Measurements from ENCODE around the gene MRGPRX1.
"Not testable (repeated sequence)": the region's sequence is repeated elsewhere in the genome, so short reads cannot be mapped to it uniquely, and the experiment has no call there.

MRGPRX1 gene

DNA sequence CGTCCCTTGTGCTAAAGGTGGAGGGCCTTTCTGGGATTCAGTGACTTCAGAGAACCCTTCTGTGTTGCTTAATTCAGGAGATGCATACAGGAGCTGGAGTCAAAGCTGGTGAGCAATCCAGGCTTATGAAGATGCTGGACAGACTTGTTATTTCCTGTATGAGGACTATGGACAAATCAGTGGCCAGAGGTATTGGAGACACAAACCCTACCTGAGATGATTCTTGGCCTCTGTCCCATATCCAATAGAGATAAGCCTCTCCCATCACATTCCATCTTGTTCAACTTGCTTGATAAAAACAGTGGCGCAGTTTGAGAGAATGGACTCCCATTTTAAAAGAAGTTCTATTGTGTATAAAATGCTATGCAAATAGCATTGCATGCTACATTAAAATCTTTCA lies at the start of gene MRGPRX1:
MRGPRX1 (minus strand) TSS at position 101 of the 400 bp plus-strand sequence. CDS start 4,630 bp downstream, outside the sequence.
- DNase-seq (ENCODE audit: low spot score): no peak

DNA sequence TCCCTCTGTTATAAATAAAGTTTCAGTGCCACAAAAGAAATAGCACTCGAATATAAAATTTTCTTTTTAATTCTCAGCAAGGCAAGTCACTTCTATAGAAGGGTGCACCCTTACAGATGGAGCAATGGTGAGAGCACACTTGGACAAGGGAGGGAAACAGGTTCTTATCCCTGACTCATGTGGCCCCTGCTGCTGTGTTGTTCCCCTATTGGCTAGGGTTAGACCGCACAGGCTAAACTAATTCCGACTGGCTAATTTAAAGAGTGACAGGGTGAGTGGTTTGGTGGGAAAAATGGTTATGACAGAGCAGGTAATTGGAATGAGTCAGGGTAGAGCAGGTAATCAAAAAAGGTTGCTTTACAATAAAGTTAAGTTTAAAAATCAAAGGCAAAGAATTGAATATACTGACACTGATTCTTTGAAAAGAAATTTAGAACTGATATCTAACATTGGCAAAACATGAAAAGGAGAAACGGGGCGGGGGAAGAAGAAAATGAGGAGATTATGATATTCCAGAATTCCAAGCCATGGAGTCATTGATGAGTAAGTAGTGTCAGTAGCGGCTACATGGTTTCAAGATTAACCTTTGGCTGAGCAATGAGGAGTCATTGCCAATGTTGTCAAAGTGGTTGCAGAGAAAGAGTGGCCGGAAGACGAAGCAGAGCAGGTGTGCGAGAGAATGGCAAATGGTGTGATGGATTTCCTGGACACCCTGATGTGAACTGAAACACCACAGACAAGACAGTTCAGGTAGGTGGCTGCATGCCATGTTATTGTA lies 48.4 kb upstream of the MRGPRX1 start:
- DNase-seq (ENCODE audit: low spot score): no peak

DNA sequence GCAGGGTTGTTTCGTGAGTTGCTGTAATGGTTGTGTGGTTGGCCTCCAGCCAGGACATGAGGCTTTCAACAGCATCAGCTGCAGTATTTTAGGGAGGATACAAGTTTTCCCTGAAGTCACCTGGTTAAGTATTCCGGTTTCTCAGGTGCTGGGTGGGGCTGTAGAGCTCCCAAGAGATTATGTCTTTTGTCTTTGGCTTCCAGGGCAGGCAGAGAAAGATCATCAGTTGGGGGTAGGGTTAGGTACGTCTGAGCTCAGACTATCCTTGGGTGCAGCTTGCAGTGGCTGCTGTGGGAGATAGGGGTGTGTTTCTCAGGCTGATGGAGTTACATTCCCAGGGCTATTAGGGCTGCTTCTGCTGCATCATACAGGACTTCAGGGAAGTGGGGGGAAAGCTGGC lies 47.5 kb upstream of the MRGPRX1 start:
- no peak for DNase-seq (ENCODE audit: low spot score)

DNA sequence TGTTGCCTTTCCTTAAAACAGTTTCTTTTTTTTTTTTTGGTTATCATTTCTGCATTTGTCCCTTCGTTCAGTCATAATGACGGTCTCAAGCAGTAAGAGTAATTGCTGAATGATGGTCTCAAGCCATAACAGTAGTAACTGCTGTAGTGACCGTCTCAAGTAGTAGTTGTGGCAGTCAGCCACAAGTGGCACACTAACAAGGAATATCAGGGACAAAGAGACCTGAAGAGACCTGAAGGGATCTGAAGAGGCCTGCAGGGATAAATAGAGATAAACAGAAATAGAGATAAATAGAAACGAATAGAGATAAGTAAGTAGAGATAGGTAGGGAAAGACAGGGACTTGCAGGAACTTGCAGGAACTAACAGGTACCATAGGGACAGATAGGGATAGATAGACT lies 42.7 kb upstream of the MRGPRX1 start:
- DNase-seq (ENCODE audit: low spot score): no peak

DNA sequence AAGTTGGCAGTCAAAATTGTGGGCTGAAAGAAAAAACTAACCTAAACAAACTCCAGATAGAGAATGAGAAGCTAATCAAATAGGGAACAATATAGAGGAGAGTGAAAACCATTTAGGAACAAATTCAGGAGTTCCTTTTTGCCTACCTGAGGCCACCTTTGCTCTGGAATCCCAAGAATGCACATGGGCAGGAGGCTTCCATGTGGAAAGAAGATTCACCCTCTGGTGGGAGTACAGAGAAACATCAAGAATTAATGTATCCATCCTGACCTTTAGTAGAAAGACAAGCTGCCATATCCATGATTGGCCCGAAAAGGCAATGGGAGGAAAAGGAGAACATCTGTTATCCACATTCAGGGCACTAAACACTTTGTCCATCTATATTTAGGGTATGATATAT lies 35.0 kb upstream of the MRGPRX1 start:
- DNase-seq (ENCODE audit: low spot score): no peak

DNA sequence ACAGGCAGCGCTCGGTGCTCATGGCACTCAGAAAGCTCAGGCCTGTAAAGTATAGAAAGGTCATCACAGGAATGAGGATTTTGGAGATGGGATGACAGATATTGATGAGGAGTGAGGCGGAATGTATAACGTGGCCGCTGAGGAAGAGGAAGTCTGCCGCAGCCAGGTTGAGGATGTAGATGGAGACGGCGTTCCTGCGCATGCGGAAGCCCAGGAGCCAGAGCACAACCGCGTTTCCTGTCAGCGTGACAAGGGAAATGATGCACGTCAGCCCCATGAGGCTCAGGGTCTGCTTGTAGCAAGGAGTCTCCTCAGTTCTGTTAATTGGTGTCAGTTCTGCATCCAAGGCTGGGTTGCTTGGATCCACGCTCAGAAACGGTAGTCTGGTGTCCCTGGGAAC lies 33.1 kb upstream of the MRGPRX1 start:
- DNase-seq (ENCODE audit: low spot score): no peak

DNA sequence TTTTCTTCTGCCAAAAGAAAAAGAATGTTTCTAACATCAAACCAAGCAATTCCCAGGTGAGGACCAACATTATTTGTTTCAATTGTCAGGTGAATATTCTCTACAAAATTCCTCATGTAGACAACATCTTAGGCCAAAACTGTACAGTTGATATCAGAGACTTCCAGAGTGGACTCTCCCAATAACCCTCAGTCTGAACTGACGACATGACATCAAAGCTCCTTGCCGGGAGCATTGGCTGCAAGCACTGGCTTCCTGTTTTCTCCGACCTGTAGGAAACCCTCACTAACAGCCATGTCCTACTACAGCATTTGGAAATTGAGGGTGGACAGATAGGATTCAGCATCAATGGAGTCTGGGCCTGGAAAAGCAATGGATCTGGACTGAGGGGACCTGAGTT lies 30.5 kb upstream of the MRGPRX1 start:
- no peak for DNase-seq (ENCODE audit: low spot score)

DNA sequence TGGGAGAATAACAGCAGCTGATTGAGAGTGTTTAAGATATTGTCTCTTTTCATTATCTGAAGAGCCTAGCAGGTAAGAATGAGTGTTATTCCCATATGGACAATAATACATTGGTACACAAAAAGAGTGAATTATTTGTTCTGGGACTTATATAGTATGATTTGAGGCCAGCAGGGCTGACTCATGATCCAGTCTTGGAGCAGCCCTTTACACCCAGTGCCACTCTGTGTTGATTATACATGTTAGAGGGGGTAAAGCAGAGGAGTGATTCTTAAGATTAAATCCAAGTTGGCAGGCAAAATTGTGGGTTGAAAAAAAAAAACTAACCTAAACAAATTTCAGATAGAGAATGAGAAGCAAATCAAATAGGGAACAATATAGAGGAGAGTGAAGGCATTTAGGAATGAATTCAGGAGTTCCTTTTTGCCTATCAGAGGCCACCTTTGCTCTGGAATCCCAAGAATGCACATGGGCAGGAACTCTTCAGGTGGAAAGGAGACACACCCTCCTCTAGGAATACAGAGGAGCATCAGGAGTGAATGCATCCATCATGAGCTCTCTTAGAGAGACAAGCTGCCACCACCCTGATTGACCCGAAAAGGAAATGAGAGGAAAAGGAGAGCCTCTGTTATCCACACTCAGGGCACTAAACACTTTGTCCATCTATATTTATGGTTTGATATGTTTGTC lies 19.2 kb upstream of the MRGPRX1 start:
- DNase-seq (ENCODE audit: low spot score): no peak

DNA sequence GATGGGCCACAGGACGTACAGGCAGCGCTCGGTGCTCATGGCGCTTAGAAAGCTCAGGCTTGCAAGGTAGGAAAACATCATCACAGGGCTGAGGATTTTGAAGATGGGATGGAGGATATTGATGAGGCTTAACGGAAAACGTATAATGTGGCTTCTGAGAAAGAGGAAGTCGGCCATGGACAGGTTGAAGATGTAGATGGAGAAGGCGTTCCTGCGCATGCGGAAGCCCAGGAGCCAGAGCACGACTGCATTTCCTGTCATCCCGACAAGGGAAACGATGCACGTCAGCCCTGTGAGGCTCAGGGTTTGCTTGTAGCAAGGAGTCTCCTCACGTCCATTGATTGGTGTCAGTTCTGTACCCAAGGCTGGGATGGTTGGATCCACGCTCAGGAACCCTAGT lies 17.4 kb upstream of the MRGPRX1 start:
- no peak for DNase-seq (ENCODE audit: low spot score)

DNA sequence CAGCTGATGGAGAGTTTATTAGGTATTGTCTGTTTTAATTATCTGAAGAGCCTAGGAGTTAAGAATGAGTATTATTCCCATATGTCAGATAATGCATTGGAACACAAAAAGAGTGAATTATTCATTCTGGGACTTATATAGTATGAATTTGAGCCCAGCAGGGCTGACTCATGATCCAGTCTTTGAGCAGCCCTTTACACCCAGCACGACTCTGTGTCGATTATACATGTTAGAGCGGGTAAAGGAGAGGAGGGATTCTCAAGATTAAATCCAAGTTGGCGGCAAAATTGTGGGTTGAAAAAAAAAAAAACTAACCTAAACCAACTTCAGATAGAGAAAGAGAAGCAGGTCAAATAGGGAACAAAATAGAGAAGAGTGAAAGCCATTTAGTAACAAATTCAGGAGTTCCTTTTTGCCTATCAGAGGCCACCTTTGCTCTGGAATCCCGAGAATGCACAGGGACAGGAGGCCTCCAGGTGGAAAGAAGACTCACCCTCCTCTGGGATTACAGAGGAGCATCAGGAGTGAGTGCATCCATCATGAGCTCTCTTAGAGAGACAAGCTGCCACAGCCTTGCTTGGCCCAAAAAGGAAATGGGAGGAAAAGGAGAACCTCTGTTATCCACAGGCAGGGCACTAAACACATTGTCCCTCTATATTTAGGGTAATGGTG lies 3.1 kb downstream of the MRGPRX1 start:
- no peak for DNase-seq (ENCODE audit: low spot score)

DNA sequence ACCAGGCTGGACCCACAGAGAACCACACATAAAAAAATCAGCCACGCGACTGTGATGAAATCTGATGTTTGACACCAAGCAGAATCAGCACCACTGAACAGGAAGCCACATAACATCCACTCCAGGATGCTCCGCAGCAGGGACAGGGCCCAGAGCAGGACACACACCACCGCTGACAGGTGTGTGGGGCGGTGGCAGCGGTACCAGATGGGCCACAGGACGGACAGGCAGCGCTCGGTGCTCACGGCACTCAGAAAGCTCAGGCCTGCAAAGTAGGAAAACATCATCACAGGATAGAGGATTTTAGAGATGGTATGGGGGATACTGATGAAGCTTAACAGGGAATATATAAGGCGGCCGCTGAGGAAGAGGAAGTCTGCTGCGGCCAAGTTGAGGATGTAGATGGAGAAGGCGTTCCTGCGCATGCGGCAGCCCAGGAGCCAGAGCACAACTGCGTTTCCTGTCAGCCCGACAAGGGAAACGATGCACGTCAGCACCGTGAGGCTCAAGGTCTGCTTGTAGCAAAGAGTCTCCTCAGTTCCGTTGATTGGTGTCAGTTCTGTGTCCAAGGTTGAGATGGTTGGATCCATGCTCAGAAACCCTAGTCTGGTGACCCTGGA lies 4.9 kb downstream of the MRGPRX1 start:
- no peak for DNase-seq (ENCODE audit: low spot score)

DNA sequence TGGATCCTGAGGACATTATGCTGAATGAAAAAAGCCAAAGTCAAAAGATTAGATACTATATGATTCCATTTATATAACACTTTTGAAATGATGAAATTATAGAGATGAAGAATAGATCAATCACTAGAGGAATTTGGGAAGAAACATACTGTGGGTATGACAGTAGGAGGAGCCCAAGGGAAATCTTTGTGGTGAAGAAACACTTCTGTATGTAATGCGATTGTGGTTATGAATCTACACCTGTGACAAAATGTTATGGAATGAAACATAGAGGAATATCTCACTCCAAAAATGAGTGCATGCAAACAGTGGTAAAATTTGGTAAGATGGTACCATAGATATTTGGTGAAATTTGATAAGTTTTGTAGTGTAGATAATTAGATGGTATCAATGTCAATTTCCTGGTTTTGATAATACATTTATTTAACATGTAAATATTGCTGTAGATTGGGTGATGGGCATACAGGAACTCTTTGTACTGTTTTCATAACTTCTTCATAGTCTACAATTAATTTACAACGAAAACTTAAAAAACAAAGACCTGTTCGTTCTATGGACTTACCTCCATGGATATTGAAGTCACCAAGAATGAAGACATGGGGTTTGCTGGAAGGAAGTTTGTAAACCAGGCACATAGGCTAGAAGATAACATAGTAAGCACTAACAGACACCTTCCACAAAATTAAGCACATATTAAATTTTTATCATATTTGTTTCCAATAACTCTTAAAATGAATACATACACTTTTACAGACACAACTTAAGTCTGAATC lies 11.5 kb downstream of the MRGPRX1 start:
- no peak for DNase-seq (ENCODE audit: low spot score)

DNA sequence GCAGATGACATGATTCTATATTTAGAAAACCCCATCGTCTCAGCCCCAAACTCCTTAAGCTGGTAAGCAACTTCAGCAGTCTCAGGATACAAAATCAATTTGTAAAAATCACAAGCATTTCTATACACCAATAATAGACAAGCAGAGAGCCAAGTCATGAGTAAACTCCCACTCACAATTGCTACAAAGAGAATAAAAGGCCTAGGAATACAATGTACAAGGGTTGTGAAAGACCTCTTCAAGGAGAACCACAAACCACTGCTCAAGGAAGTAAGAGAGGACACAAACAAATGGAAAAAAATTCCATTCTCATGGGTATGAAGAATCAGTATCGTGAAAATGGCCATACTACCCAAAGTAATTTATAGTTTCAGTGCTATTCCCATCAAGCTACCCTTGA lies 13.8 kb downstream of the MRGPRX1 start:
- DNase-seq (ENCODE audit: low spot score): not testable (repeated sequence)

DNA sequence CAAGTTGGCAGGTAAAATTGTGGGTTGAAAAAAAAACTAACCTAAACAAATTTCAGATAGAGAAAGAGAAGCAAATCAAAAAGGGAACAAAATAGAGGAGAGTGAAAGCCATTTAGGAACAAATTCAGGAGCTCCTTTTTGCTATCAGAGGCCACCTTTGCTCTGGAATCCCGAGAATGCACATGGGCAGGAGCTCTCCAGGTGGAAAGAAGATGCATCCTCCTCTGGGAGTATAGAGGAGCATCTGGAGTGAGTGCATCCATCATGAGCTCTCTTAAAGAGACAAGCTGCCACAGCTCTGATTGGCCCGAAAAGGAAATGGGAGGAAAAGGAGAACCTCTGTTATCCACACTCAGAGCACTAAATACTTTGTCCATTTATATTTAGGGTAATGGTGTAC lies 26.3 kb downstream of the MRGPRX1 start:
- DNase-seq (ENCODE audit: low spot score): no peak

DNA sequence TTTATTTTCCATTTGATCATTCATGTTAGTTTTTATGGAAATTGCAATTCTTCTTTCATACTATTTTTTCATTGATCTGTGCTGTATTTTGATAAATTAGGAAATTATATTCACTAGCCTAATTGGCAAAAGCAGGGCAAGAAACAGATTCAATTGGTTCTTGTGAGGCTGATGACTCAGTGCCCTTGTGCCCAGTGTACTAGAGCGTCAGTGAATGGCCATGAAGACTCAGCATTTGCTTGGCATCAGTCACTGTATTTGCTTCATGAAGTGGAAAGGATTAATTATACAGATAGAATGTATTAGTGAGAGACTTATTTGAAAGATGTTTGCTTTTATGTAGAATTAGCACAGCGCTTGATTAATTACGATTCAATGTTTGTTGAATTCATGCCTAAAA lies 31.8 kb downstream of the MRGPRX1 start:
- DNase-seq (ENCODE audit: low spot score): no peak

DNA sequence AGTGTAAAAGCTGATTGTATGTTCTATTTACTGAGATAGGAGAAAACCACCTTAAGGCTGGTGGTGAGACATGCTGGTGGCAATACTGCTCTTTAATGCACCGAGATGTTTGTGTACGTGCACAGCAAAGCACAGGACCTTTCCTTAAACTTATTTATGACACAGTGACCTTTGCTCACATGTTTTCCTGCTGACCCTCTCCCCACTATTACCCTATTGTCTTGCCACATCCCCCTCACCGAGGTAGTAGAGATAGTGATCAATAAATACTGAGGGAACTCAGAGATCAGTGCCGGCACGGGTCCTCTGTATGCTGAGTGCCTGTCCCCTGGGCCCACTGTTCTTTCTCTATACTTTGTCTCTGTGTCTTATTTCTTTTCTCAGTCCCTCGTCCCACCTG lies 38.6 kb downstream of the MRGPRX1 start:
- DNase-seq (ENCODE audit: low spot score): not testable (repeated sequence)

DNA sequence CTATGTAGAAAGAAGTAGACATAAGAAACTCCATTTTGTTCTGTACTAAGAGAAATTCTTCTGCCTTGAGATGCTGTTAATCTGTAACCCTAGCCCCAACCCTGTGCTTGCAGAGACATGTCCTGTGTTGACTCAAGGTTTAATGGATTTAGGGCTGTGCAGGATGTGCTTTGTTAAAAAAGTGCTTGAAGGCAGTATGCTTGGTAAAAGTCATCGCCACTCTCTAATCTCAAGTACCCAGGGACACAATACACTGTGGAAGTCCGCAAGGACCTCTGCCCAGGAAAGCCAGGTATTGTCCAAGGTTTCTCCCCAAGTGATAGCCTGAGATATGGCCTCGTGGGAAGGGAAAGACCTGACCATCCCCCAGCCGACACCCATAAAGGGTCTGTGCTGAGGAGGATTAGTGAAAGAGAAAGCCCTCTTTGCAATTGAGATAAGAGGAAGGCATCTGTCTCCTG lies 39.0 kb downstream of the MRGPRX1 start:
- DNase-seq (ENCODE audit: low spot score): not testable (repeated sequence)

DNA sequence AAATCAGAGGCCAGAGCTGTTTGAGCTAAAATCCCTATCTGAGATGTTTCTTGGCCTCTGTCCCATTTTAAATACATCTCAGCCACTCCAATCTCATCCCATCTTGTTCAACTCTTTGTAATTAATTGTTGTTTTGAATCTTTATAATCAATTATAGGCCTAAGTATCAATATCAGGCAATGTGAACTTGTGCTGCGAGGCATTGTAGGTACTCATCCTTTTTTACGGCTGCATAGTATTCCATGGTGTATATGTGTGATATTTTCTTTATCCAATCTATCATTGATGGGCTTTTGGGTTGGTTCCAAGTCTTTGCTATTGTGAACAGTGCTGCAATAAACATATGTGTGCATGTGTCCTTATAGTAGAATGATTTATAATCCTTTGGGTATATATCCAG lies 47.5 kb downstream of the MRGPRX1 start:
- DNase-seq (ENCODE audit: low spot score): not testable (repeated sequence)

DNA sequence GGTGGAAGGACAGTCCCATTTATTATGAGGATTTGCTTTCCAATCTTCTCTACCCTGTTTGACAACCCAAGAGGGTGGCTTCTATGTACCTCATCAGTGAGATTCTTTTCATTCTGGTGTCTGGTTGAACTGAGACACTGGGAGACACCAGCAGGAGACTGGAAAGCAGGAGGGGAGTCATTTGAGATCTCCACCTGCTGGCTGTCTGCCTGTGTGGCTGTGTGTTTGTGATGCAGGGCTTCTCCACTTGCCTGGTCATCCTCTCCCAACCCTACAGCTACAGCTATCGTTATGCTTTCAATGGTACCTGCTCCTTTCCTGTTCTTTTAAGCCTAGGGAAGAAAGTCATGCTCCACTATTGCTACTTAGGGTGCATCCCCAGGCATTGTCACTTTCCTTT lies 48.6 kb downstream of the MRGPRX1 start:
- no peak for DNase-seq (ENCODE audit: low spot score)

All from left forelimb (tissue), 1 donor.